ENCODE measurements around the gene EDDM13.
A peak's percentile ranks its signal among the peaks of the same experiment; 100 is the strongest.
"Not testable (repeated sequence)": the region's sequence is repeated elsewhere in the genome, so short reads cannot be mapped to it uniquely, and the experiment has no call there.

EDDM13 gene

GRCh38 chr19:56321989-56322440 lies 49.5 kb downstream of the EDDM13 start:
- no peak for DNase-seq

- no peak for DNase-seq
Measured at GRCh38 chr19:56324436-56324835, 51.9 kb downstream of the EDDM13 start.

DNA sequence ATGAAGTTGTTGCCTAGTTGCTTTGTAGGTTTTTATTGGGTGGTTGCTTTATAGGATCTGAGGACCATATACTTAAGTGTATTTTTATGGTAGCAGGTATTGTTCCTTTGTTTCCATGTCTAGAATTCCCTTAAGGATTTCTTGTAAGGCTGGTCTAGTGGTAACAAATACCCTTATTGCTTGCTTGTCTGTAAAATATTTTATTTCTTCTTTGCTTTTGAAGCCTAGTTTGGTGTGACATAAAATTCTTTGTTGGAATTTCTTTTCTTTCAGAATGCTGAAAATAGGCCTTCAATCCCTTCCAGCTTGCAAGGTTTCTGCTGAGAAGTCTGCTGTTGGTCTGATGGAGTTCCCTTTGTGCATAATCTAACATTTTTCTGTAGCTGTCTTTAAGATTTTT lies 60.1 kb downstream of the EDDM13 start:
- DNase-seq: no peak

GRCh38 chr19:56333506-56333905 lies 61.0 kb downstream of the EDDM13 start:
- peak; percentile 15 to 21 for DNase-seq

- DNase-seq: not testable (repeated sequence)
Measured at GRCh38 chr19:56335371-56335770, 62.8 kb downstream of the EDDM13 start.

DNA sequence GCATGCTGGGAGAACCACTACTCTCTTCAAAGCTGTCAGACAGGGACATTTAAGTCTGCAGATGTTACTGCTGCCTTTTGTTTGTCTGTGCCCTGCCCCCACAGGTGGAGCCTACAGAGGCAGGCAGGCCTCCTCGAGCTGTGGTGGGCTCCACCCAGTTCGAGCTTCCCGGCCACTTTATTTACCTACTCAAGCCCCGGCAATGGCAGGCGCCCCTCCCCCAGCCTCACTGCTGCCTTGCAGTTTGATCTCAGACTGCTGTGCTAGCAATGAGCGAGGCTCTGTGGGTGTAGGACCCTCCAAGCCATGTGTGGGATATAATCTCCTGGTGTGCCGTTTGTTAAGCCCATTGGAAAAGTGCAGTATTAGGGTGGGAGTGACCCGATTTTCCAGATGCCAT lies 64.5 kb downstream of the EDDM13 start:
- DNase-seq: not testable (repeated sequence)

GRCh38 chr19:56339031-56339430 lies 66.5 kb downstream of the EDDM13 start:
- DNase-seq: not testable (repeated sequence)

GRCh38 chr19:56341948-56342347 lies 69.4 kb downstream of the EDDM13 start:
- DNase-seq: no peak

- no peak for DNase-seq
Measured at GRCh38 chr19:56347163-56347778, 74.7 kb downstream of the EDDM13 start.

GRCh38 chr19:56348289-56348877 lies 75.8 kb downstream of the EDDM13 start:
- DNase-seq: no peak

DNA sequence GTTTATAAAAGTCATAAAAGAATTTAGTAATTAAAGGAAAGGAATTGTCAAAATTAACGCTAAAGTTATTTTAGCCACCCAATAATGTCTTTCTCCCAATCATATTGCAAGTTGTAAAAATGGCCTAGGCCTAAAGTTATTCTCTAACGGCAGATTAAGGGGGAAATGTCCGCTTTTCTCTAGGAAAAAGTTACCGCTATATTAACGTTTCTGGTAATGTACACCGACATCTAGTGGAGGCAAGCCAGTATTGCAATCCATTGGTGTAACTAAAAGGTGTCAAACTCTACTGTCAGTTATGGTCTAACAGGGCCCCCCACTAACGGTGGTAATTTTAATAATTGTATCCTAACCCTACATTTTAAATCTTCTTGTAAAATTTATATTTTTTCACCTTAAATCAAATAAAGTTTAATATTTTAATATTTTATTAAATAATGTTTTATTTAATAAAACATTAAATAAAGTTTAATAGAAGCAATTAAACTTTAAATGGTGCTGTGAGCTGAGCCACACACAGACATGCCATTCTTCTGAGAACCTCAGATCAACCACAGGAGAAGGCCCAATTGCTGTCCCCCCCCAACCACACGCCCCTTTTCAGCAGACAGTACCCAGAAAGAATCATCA lies 78.0 kb downstream of the EDDM13 start:
- peak; percentile 20 to 29 for DNase-seq

DNA sequence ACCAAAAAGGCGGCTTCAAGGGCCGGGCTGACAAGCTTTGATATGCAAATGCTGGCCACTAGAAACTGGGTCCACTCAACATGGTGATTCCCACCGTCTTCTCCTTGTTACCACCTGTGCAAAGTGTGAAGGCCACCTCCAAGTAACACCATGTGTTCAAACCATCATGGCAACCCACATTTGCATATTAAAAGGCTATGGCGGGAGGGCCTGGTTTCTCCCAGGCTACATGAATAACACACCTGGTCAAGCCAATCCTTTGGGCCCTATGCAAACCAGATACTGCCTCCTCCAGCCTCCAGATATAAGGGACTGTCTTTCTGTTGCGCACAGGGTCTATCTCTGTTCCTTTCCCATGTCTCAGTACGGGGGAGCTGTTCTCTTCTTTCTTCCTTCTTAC lies 78.7 kb downstream of the EDDM13 start:
- DNase-seq: no peak

DNA sequence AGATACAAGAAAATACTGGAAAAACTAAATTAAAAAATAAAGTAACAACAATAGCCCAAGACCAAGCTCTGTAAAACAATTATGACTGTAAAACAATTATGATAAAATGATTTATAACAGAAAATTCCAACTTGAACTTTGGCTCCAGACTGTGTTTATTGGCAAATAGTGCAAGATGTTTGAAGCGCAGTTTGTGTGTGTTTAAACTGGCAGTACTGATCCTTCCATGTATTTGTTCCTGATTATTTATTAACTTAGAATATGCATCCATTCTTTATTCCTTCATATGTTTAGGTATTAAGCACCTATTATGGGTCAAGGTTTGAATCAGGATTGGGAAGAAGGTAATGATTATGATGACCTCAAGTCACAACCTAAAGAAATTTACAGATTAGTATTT lies 83.0 kb downstream of the EDDM13 start:
- DNase-seq: no peak

- no peak for DNase-seq
Measured at GRCh38 chr19:56356944-56357343, 84.4 kb downstream of the EDDM13 start.

All from stimulated activated CD4-positive, alpha-beta T cell treated with anti-CD3 and anti-CD28 coated beads, Interleukin-4, amount 100 ng/mL, for 4 hours (primary cell).